Liver (tissue), 9 donors: ENCODE measurements around the gene MAP3K5. TPM values are rescaled to one million over a fixed set of nuclear protein-coding genes. Genes with fewer than 3 reads are reported as not detected.

Experiments
- DNase-seq: peaks from one replicate; pipeline ENCODE4 v3.0.0-alpha.2; 2017; ENCODE audit warnings: low spot score
- H3K27ac ChIP-seq, 2 donors: one replicate each; pipeline ENCODE4 v1.7.0; 2013; ENCODE audit warnings: inconsistent platforms in 2 of 2, low read length in 2 of 2, control low read depth in 1 of 2, low read depth in 1 of 2, mild to moderate bottlenecking in 1 of 2
- H3K27me3 ChIP-seq, 4 donors: one replicate each; pipeline versions ENCODE4 v1.6.1 to v1.7.0; 2013; ENCODE audit warnings: low read length in 3 of 4, inconsistent platforms in 1 of 4, mild to moderate bottlenecking in 1 of 4, moderate library complexity in 1 of 4; ENCODE audit not compliant: control insufficient read depth in 4 of 4, insufficient read depth in 4 of 4
- H3K36me3 ChIP-seq, 4 donors: one replicate each; pipeline versions ENCODE4 v1.6.1 to v1.7.0; 2013; ENCODE audit warnings: low read length in 3 of 4, mild to moderate bottlenecking in 3 of 4, low read depth in 1 of 4, moderate library complexity in 1 of 4; ENCODE audit not compliant: control insufficient read depth in 4 of 4, insufficient read depth in 3 of 4
- H3K4me1 ChIP-seq, 4 donors: one replicate each; pipeline versions ENCODE4 v1.6.1 to v1.7.0; 2013; ENCODE audit warnings: low read length in 3 of 4, mild to moderate bottlenecking in 3 of 4, moderate library complexity in 1 of 4; ENCODE audit not compliant: control insufficient read depth in 4 of 4, insufficient read depth in 4 of 4
- H3K4me3 ChIP-seq, 3 donors: one replicate each; pipeline versions ENCODE4 v1.6.1 to v1.7.0; 2013; ENCODE audit warnings: low read length in 3 of 3, control low read depth in 1 of 3, low read depth in 1 of 3, mild to moderate bottlenecking in 1 of 3
- H3K9ac ChIP-seq, 2 donors: one replicate each; pipeline ENCODE4 v1.7.0; 2013; ENCODE audit warnings: low read length in 2 of 2, mild to moderate bottlenecking in 2 of 2, moderate library complexity in 2 of 2, control low read depth in 1 of 2, low read depth in 1 of 2
- H3K9me3 ChIP-seq, 4 donors: one replicate each; pipeline versions ENCODE4 v1.6.1 to v1.7.0; 2013; ENCODE audit warnings: low read length in 3 of 4; ENCODE audit not compliant: control insufficient read depth in 4 of 4
- FOXA1 ChIP-seq: IDR thresholded peaks from 2 replicates; pipeline ENCODE4 v1.6.1; 2016; ENCODE audit warnings: antibody characterized with exemption
- FOXA2 ChIP-seq: IDR thresholded peaks from 2 replicates; pipeline ENCODE4 v1.6.1; 2016; ENCODE audit warnings: antibody characterized with exemption
- GABPA ChIP-seq, 2 donors: IDR thresholded peaks in 1 of 2; conservative IDR thresholded peaks in 1 of 2; 2 replicates each; pipeline ENCODE4 v1.6.1; 2016; ENCODE audit warnings: antibody characterized with exemption in 2 of 2, mild to moderate bottlenecking in 1 of 2, moderate library complexity in 1 of 2
- HNF4A ChIP-seq, 2 donors: conservative IDR thresholded peaks; 2 replicates each; pipeline ENCODE4 v1.6.1; 2016; ENCODE audit warnings: antibody characterized with exemption in 2 of 2, mild to moderate bottlenecking in 2 of 2
- HNF4G ChIP-seq: IDR thresholded peaks from 2 replicates; pipeline ENCODE4 v1.6.1; 2016; ENCODE audit warnings: antibody characterized with exemption
- JUND ChIP-seq, 2 donors: IDR thresholded peaks; 2 replicates each; pipeline ENCODE4 v1.6.1; 2016; ENCODE audit warnings: antibody characterized with exemption in 2 of 2
- NR2F2 ChIP-seq: IDR thresholded peaks from 2 replicates; pipeline ENCODE4 v1.6.1; 2016; ENCODE audit warnings: antibody characterized with exemption
- RAD21 ChIP-seq, 2 donors: IDR thresholded peaks; 2 replicates each; pipeline ENCODE4 v1.6.1; 2016; ENCODE audit warnings: antibody characterized with exemption in 2 of 2, mild to moderate bottlenecking in 2 of 2
- RXRA ChIP-seq, 2 donors: IDR thresholded peaks; 2 replicates each; pipeline ENCODE4 v1.6.1; 2017 to 2018; ENCODE audit warnings: antibody characterized with exemption in 2 of 2, mild to moderate bottlenecking in 1 of 2
- TAF1 ChIP-seq: conservative IDR thresholded peaks from 2 replicates; pipeline ENCODE4 v1.6.1; 2016; ENCODE audit warnings: antibody characterized with exemption, mild to moderate bottlenecking
- YY1 ChIP-seq: IDR thresholded peaks from 2 replicates; pipeline ENCODE4 v1.6.1; 2016; ENCODE audit warnings: antibody characterized with exemption, mild to moderate bottlenecking
- WGBS: extraction: QIAGEN DNeasy Blood & Tissue Kit; methylation state at CpG from one replicate; pipeline ENCODE4 v1.1.7; 2013; 5-methylcytosine and 5-hydroxymethylcytosine counted together
- polyA plus RNA-seq, 2 donors: library from polyadenylated mRNA; stranded (reverse) in 1 of 2; unstranded in 1 of 2; fragments of 200-250 nt in 1 of 2; fragments of >200 nt in 1 of 2; fragmentation: Nextera tagmentation in 1 of 2; extraction: Ambion mirVana in 1 of 2; gene quantifications; one replicate each; pipeline versions ENCODE4 v1.2.1 to v1.2.3, GENCODE V29; 2013 to 2015
- total RNA-seq, 2 donors: library from RNA; depleted of rRNA; stranded (reverse); fragments of >200 nt; gene quantifications; one replicate each; pipeline ENCODE4 v1.2.3, GENCODE V29; 2014
- TF ChIP-seq, protein P1 (sequence below): IDR thresholded peaks from 2 replicates; pipeline ENCODE4 v1.6.1; 2016; ENCODE audit warnings: antibody characterized with exemption, mild to moderate bottlenecking
- TF ChIP-seq, protein P2 (sequence below): IDR thresholded peaks from 2 replicates; pipeline ENCODE4 v1.6.1; 2016; ENCODE audit warnings: antibody characterized with exemption
- donor health status: healthy.
- donor health status: healthy.
- donor health status: healthy.
- donor health status: healthy.
- donor health status: healthy.

MAP3K5 gene
- total and polyA plus RNA-seq, 4 donors = 2.9 to 18.0 (median 5.5) TPM

DNA sequence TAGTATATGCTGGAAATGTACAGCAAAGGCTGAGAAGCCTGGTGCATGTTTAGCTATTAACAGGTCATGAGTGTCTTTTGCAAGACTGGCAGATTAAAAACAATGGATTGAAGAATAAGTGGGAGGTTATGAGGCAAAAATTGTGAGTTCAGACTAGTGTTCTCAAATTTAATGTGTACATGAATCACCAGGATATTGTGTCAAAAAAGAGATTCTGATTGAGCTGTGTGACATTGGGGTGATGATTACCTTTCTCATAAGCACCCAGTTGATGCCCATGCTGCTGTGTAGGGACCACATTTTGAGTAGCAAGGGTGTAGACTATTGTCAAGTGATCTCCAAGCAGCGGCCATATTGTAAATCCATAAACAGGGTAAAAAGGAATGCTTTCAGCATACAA is 44.8 kb downstream of the MAP3K5 start (continued):
- TF ChIP-seq, protein P1, sequence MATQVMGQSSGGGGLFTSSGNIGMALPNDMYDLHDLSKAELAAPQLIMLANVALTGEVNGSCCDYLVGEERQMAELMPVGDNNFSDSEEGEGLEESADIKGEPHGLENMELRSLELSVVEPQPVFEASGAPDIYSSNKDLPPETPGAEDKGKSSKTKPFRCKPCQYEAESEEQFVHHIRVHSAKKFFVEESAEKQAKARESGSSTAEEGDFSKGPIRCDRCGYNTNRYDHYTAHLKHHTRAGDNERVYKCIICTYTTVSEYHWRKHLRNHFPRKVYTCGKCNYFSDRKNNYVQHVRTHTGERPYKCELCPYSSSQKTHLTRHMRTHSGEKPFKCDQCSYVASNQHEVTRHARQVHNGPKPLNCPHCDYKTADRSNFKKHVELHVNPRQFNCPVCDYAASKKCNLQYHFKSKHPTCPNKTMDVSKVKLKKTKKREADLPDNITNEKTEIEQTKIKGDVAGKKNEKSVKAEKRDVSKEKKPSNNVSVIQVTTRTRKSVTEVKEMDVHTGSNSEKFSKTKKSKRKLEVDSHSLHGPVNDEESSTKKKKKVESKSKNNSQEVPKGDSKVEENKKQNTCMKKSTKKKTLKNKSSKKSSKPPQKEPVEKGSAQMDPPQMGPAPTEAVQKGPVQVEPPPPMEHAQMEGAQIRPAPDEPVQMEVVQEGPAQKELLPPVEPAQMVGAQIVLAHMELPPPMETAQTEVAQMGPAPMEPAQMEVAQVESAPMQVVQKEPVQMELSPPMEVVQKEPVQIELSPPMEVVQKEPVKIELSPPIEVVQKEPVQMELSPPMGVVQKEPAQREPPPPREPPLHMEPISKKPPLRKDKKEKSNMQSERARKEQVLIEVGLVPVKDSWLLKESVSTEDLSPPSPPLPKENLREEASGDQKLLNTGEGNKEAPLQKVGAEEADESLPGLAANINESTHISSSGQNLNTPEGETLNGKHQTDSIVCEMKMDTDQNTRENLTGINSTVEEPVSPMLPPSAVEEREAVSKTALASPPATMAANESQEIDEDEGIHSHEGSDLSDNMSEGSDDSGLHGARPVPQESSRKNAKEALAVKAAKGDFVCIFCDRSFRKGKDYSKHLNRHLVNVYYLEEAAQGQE = no peak
- TF ChIP-seq TAF1 (no peak), HNF4G (no peak), HNF4A (conservative IDR thresholded peaks at IDR 0.05) (no peak), GABPA (IDR thresholded peaks at IDR 0.05 in 1 of 2, conservative IDR thresholded peaks at IDR 0.05 in 1 of 2) (no peak), NR2F2 (no peak), FOXA1 (no peak), FOXA2 (no peak)

DNA sequence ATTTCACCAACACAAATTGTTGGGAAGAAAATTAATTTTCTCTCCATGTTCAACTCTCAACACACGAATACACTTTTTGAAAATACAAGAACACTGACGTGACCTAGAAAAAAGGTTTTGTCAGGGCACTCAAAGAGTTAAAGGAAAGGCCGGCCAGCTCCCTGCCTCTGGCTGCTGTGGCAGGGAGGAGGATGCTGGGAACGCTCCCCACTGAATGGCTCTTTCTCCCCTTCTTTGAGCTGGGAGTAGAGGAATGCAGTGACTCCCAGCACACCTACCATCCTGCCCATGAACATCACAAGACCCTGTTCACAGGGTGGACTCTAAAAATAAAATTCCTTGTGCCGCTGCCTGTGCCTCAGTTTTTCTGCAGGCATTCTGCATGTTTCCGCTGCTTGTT is 47.0 kb downstream of the MAP3K5 start:
- 81% methylated on average over 6 of the region's 6 CpGs for whole genome bisulfite sequencing
- Histone ChIP-seq H3K27me3 (no peaks in the 10 kb centered on the region), H3K4me3 (no peak overlapping the region), H3K9ac (no peak overlapping the region), H3K27ac (no peak overlapping the region), H3K4me1 (no peaks in the 10 kb centered on the region), H3K36me3 (no peaks in the 10 kb centered on the region), H3K9me3 (no peaks in the 10 kb centered on the region)
- DNase-seq = no peak
- TF ChIP-seq, protein P2, sequence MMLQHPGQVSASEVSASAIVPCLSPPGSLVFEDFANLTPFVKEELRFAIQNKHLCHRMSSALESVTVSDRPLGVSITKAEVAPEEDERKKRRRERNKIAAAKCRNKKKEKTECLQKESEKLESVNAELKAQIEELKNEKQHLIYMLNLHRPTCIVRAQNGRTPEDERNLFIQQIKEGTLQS = no peak

DNA sequence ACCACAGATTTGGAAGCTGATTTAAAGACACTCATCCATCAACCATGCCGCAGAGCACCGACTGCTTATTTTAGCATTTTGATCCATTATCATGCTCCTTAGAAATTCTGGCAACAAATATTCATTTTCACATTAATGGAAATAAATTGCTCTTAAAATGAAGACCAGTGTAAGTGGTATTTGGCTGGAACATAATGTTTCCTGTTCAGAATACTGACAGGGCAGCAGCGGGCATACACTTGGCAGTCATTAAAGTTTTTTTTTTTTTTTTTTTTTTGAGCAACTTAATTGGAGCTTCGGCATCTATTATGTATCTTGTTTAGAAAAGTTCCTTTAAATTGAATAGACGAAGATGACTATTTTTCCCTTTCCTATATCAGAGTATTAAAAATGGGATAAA is 47.4 kb downstream of the MAP3K5 start:
- WGBS = 89% methylated on average over 5 of the region's 5 CpGs
- no peak overlapping the region for H3K27ac ChIP-seq
- H3K27me3 ChIP-seq = no peaks in the 10 kb centered on the region
- DNase-seq = no peak
- H3K9ac ChIP-seq = no peak overlapping the region
- no peaks in the 10 kb centered on the region for H3K9me3 ChIP-seq
- TF ChIP-seq, protein P1 = no peak
- TF ChIP-seq, protein P2 = no peak
- TF ChIP-seq RXRA (IDR thresholded peaks at IDR 0.05) = no peak
- no peak for TF ChIP-seq HNF4G
- TF ChIP-seq RAD21 (IDR thresholded peaks at IDR 0.05) = no peak
- no peak for TF ChIP-seq YY1
- TF ChIP-seq JUND (IDR thresholded peaks at IDR 0.05) = no peak
- TF ChIP-seq NR2F2 = no peak
- no peak for TF ChIP-seq FOXA2
- H3K4me3 ChIP-seq = no peak overlapping the region
- H3K36me3 ChIP-seq = no peaks in the 10 kb centered on the region
- H3K4me1 ChIP-seq = no peaks in the 10 kb centered on the region
